Activated CD8-positive, alpha-beta memory T cell treated with anti-CD3 and anti-CD28 coated beads for 1 hour (primary cell): ENCODE data around the gene ALDH3B2.
"Not testable (repeated sequence)": the region's sequence is repeated elsewhere in the genome, so short reads cannot be mapped to it uniquely, and the experiment has no call there.

ENCODE experiments used
- DNase-seq, 2 donors: peaks; one replicate each; pipeline ENCODE4 v3.0.0-alpha.2; 2020; ENCODE audit warnings: low read depth in 1 of 2; ENCODE audit errors: extremely low read depth in 1 of 2

Gene ALDH3B2

GRCh38 chr11:67663532-67664212, 10.8 kb downstream of the ALDH3B2 start:
- no peak for DNase-seq

- DNase-seq = no peak
These were observed 11.4 kb downstream of the ALDH3B2 start for GRCh38 chr11:67662835-67663531.

DNA sequence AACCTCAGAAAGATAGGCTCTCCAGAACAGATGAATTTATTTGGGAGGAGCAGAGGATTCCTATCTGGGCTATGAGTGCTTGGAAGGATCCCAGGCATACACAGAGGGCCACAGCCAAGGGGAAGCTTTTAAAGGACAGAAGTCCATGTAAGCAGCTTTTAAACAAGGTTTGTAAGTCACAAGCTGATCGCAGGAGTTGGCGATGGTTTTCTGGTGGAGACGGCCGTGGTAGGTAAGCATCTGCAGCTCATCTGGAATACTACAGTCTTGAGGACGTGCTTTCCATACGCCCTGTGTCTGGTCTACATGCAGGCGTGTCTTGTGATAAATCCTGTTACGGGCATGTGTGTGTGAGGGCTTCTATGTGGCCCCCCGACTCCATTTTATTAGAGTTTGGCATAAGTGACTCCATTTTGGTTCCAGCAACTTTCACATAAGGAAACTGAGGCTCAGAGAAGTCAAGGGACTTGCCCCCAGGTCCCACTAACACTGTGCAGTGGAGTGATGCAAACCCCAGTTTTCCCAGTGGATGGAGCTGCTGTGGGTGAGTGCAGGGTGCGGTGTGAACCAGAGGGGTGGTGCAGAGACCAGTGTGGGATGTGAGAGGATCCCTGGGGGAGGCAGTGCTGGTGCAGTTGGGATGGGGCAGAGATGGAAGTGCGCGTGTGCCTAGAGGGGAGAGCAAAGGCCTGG, 12.1 kb downstream of the ALDH3B2 start:
- no peak for DNase-seq

DNA sequence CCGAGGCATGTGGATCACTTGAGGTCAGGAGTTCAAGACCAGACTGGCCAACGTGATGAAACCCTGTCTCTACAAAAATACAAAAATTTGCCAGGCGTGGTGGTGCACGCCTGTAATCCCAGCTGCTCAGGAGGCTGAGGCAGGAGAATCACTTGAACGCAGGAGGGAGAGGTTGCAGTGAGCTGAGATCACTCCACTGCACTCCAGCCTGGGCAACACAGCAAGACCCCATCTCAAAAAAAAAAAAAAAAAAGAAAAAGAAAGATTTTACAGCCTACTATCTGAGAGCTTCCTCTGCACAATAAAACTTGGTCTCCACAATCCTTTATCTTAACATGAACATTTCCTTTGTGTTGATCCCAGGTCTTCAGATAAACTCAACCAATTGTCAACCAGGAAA, 13.7 kb downstream of the ALDH3B2 start:
- not testable (repeated sequence) for DNase-seq

DNA sequence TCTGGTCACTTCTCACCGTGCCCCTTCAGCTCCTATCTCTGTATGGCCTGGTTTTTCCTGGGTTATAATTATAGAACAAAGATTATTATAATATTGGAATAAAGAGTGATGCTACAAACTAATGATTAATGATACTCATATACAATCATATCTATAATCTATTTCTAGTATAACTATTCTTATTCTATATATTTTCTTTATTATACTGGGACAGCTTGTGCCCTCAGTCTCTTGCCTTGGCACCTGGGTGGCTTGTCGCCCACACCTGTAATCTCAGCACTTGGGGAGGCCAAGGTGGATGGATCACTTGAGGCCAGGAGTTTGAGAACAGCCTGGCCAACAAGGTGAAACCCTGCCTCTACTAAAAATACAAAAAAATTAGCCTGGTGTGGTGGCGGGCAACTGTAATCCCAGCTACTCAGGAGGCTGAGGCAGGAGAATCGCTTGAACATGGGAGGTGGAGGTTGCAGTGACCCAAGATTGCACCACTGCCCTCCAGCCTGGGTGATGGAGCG, 14.7 kb downstream of the ALDH3B2 start:
- DNase-seq = not testable (repeated sequence)

GRCh38 chr11:67657300-67657699, 17.1 kb downstream of the ALDH3B2 start:
- DNase-seq = no peak

GRCh38 chr11:67656278-67656922, 18.0 kb downstream of the ALDH3B2 start:
- DNase-seq = no peak

DNA sequence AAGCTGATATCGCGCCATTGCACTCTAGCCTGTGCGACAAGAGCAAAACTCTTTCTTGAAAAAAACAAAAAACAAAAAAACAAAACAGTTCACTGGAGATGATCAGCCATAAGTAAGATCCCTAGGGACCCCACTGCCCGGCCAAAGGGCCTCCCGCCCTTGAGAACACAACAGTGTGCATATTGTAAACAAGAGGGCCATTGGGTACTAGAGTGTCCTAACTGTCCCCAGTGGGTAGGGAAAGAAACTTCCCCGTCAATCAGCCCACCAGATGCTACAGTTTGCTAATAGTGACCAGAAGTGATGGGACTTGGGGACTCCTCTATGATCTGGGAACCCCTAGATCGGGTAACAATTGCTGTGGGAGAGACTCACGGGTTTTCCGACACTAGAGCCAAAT, 20.2 kb downstream of the ALDH3B2 start:
- DNase-seq = no peak

DNA sequence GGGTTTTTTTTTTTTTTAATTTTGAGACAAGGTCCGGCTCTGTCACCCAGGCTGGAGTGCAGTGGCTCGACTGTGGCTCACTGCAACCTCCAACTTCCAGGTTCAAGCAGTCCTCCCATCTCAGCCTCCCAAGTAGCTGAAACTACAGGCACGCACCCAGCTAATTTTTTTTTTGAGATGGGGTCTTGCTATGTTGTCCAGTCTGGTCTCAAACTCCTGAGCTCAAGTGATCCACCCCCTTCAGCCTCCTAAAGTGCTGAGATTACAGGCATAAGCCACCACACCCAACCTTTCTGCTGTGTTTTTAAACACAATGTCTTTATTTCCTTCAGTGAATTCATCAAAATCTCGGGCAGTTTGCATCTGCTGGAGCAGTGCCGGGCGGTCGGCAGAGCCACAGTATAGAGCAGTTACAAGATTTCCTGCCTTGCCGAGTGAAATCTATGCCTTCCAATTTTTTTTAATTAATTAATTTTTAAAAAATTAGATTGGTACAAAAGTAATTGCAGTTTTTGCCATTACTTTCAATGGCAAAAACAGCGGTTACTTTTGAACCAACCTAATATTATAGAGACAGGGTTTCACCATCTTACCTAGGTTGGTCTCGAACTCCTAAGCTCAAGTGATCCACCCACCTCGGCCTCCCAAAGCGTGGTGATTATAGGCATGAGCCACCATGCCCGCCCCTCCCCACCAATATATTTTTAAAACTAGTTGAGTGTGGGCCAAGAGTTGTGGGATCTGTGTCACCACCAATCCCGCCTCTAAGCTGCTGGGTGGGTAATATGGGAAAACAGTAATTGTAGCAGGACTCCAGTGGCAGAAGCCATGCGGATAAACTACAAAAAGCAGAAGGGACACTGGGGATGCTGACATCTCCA, 21.2 kb downstream of the ALDH3B2 start:
- no peak for DNase-seq

- no peak for DNase-seq
These were observed 22.2 kb downstream of the ALDH3B2 start for GRCh38 chr11:67651976-67652781.

DNA sequence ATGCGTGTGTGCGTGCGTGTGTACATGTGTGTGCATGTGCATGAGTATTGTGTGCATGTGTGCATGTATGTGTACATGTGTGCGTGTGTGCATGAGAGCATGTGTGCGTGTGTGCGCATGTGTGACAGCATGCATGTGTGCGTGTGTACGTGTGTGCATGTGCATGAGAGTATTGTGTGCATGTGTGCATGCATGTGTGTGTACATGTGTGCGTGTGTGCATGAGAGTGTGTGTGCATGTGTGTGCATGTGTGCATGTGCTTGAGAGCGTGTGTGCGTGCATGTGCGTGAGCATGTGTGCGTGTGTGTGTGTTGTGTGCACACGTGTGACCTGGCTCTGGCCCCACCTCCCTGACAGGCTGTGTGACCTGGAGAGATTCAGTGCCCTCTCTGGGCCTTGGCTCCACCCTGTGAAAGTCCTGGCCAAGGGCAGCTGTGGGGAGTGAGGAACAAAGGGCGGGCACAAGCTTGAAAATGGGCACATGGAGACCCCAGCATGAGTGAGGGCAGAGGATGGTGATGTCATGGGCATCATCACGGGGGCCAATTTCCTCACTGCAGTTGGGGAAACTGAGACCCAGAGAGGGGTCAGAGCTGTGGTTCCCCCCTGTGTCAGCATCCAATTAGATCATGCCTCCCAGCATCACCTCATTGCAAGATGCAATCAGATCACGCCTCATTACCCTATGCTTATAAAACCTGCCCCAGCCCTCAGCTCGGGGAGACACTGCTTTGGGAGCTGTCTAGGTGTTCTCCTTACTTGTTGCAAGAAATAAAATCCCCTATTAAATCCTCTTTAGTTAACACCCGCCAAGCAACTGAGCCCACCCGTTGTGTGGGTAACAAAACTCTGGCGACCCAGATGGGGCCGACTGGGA, 24.6 kb downstream of the ALDH3B2 start:
- no peak for DNase-seq

DNA sequence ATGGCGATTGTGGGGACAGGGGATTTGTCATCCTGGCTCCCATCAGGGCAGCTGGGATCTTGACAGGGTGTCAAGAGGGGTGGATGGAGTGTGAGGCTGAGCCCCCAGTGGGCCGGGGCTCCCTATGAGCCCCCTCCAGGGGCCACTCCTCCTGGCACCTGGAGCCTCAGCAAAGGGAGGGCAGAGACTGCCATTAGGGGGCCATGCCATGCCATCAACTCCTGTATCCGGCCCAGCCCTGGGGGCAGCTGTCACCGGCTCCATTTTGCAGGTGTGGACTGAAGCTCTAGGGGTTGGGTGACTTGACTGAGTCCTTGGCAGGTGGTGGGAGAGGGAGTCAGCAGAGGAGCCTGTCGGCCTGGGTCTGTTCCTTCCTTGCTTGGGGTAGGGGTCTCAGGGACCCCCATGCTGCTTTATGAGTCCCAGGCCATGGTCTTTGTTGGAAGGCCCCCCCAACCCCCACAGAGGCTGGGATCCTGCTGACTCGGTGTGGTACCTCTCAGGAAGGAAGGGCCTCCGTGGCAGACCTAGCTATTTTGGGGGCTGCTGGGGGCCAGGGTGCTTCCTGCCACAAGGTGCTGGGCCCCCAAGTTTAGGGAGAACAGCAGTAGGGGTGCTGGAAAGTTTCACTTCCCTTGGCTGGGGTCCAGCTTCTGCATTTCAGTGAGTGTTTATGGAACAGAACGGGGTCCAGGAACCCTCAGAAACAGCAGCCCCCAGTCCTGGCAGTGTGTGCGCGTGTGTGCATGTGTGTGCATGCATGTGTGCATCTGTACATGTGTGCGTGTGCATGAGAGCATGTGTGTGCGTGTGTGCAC, 25.4 kb downstream of the ALDH3B2 start:
- DNase-seq = no peak

DNA sequence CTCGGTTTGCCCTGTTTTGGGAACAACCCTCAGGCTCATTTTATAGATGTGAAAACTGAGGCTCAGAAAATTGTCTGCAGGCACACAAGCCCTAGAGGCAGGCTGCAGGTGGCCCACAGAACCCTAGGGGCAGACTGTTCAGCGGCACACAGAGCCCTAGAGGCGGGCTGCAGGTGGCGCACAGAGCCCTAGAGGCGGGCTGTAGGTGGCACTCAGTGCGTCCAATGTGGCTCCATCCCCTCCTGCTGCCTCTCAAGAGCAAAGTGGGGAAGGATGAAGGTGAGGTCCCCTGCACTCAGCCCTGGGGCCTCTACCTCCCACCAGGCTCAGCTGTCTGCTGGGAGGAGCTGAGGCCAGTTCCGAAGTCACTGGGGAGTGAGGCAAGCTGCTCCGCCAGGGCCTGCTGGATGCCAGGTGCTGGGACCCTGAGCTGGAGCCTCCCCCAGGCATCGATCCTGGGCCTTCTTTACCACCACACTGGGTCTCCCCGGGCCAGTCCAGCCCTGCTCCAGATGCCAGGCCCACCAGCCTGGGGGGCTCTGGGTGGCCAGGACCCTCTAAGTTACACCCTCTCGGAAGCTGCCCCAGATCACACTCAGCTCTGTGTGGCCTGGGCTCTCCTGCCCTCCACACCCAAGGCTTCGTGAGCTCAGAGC, 26.2 kb downstream of the ALDH3B2 start:
- DNase-seq = peak; percentile 21 to 34

DNA sequence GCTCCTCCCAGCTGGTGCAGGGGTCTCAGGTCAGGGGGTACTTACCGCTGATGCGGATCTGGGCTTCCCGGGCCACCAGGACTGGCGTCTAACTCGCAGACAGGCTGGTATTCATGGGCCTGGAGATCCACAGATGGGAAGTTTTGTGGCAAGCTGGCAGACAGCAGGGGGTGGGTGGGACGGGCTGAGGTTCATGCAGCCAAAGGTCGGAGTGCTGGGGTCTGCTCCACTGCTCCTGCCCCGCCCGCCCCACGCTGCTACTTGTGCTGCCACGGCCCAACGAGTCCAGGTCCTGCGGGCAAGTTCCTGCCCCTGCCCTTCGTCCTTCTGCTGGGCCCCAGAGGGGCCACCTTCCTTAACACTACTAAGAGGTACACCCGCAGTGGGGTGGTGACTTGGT, 27.0 kb downstream of the ALDH3B2 start:
- no peak for DNase-seq

- no peak for DNase-seq
These were observed 27.7 kb downstream of the ALDH3B2 start for GRCh38 chr11:67646535-67647336.
